ENCODE results near the gene SERPINE3. TPM values are rescaled to one million over a fixed set of nuclear protein-coding genes. Genes with fewer than 3 reads are reported as not detected.

Gene SERPINE3
- total and polyA plus RNA-seq, 2 donors from 2014 or later: not detected

DNA sequence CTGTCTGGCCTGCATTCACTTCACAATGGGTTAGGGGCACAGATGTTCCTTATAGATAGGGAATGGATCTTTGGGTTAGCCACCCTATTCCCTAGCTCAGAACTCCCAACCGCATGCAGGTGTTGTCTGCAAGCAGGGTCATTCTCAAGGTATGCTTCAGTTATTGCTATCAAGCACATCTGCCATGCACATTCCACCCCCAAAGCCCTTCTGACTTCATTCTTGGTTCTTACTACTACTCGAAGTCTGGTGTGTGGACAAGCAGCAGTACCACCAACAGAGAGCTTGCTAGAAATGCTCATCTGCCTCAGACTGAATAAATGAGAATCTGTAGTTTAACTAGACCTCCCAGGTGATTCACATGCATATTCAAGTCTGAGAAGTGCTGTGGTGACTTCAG lies 31.3 kb downstream of the SERPINE3 start:
- Histone ChIP-seq H3K9ac (ENCODE audit: low read length in 3 of 3) (no peak overlapping the region), H3K27ac (ENCODE audit: low read depth in 2 of 2, low read length in 2 of 2) (no peak overlapping the region), H3K4me3 (ENCODE audit: low read length in 3 of 3) (no peak overlapping the region), H3K27me3 (ENCODE audit: control insufficient read depth, insufficient read depth, low read length) (no peaks in the 10 kb centered on the region), H3K9me3 (ENCODE audit: control insufficient read depth in 2 of 3, insufficient read depth in 1 of 3, low read length in 3 of 3) (no peaks in the 10 kb centered on the region), H3K36me3 (ENCODE audit: control insufficient read depth in 2 of 3, insufficient read depth in 3 of 3, low read length in 3 of 3) (peaks cover 12 to 38% (median 13%) of the 10 kb centered on the region in 3 donors), H3K4me1 (ENCODE audit: control insufficient read depth in 2 of 3, insufficient read depth in 2 of 3, low read depth in 1 of 3, low read length in 3 of 3) (no peaks in the 10 kb centered on the region)
- DNase-seq: no peak
- intact Hi-C loops (cut with DNase I): no loop called here
- TF ChIP-seq, protein P1, sequence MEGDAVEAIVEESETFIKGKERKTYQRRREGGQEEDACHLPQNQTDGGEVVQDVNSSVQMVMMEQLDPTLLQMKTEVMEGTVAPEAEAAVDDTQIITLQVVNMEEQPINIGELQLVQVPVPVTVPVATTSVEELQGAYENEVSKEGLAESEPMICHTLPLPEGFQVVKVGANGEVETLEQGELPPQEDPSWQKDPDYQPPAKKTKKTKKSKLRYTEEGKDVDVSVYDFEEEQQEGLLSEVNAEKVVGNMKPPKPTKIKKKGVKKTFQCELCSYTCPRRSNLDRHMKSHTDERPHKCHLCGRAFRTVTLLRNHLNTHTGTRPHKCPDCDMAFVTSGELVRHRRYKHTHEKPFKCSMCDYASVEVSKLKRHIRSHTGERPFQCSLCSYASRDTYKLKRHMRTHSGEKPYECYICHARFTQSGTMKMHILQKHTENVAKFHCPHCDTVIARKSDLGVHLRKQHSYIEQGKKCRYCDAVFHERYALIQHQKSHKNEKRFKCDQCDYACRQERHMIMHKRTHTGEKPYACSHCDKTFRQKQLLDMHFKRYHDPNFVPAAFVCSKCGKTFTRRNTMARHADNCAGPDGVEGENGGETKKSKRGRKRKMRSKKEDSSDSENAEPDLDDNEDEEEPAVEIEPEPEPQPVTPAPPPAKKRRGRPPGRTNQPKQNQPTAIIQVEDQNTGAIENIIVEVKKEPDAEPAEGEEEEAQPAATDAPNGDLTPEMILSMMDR (IDR thresholded peaks at IDR 0.05; ENCODE audit: borderline replicate concordance, extremely low read depth, insufficient read depth): no peak
- FAIRE-seq: no peak

DNA sequence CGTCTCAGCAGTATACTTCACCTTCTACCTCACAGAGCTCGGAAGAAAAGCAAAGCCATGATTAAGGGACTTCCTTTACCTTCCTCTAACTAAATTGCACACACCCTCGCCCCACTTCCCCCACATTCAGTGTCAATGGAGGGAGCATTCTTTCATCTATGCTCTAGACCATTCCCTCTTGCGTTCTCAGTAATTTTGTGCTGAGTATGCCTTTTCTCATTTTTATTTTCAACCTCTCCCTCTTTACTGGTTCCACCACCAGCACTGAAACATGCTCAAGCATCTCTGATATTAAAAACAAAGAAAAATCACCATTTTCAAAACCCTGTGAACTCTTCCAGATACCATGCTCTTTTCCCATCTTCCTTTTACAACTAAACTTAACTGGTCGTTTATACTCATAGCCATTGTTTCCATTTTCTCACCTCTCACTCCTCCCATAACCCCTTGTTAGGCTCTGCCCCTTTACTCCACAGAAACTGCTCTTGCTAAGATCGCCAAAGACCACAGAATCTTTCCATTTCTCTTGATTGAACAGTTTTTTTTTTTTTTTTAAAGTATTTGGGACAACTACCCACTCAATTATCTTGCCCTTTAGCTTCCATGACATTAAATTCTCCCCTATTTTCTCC lies 32.4 kb downstream of the SERPINE3 start:
- TF ChIP-seq, protein P1 (IDR thresholded peaks at IDR 0.05; ENCODE audit: borderline replicate concordance, extremely low read depth, insufficient read depth): no peak
- DNase-seq (no peak), FAIRE-seq (no peak)
- Histone ChIP-seq H3K9me3 (ENCODE audit: control insufficient read depth in 2 of 3, insufficient read depth in 1 of 3, low read length in 3 of 3) (no peaks in the 10 kb centered on the region), H3K4me1 (ENCODE audit: control insufficient read depth in 2 of 3, insufficient read depth in 2 of 3, low read depth in 1 of 3, low read length in 3 of 3) (no peaks in the 10 kb centered on the region), H3K4me3 (ENCODE audit: low read length in 3 of 3) (no peak overlapping the region), H3K27ac (ENCODE audit: low read depth in 2 of 2, low read length in 2 of 2) (no peak overlapping the region), H3K9ac (ENCODE audit: low read length in 3 of 3) (no peak overlapping the region), H3K36me3 (ENCODE audit: control insufficient read depth in 2 of 3, insufficient read depth in 3 of 3, low read length in 3 of 3) (peaks cover 11 to 41% (median 12%) of the 10 kb centered on the region in 3 donors), H3K27me3 (ENCODE audit: control insufficient read depth, insufficient read depth, low read length) (no peaks in the 10 kb centered on the region)
- intact Hi-C loops (cut with DNase I): no loop called here

DNA sequence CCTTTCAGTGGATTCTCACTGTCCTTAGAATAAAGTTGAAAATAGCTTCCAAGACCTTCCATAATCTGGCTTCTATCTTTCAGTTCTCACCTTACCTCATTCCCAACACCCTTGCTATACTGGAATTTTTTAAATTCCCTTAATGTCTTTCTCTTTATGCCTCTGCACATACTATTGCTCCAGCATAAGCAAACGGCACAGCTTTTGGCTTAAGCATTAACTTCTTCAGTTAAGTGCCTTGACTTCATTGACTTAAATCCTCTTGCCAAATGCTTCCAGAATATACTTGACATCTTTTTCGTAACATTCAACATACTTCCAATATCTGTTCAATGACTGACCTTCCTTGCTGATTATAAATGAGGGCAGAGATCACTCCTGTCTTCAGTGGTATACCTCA lies 34.0 kb downstream of the SERPINE3 start:
- peak in 2 of 5 donors; percentile 30 to 47 for DNase-seq
- H3K9ac ChIP-seq (ENCODE audit: low read length in 3 of 3): no peak overlapping the region
- no peak for FAIRE-seq
- no peak overlapping the region for H3K27ac ChIP-seq (ENCODE audit: low read depth in 2 of 2, low read length in 2 of 2)
- intact Hi-C loops (cut with DNase I): no loop called here
- H3K4me1 ChIP-seq (ENCODE audit: control insufficient read depth in 2 of 3, insufficient read depth in 2 of 3, low read depth in 1 of 3, low read length in 3 of 3): no peaks in the 10 kb centered on the region
- H3K36me3 ChIP-seq (ENCODE audit: control insufficient read depth in 2 of 3, insufficient read depth in 3 of 3, low read length in 3 of 3): peaks cover 10 to 47% (median 17%) of the 10 kb centered on the region in 3 donors
- no peaks in the 10 kb centered on the region for H3K9me3 ChIP-seq (ENCODE audit: control insufficient read depth in 2 of 3, insufficient read depth in 1 of 3, low read length in 3 of 3)
- TF ChIP-seq, protein P1 (IDR thresholded peaks at IDR 0.05; ENCODE audit: borderline replicate concordance, extremely low read depth, insufficient read depth): no peak
- no peaks in the 10 kb centered on the region for H3K27me3 ChIP-seq (ENCODE audit: control insufficient read depth, insufficient read depth, low read length)
- H3K4me3 ChIP-seq (ENCODE audit: low read length in 3 of 3): no peak overlapping the region

DNA sequence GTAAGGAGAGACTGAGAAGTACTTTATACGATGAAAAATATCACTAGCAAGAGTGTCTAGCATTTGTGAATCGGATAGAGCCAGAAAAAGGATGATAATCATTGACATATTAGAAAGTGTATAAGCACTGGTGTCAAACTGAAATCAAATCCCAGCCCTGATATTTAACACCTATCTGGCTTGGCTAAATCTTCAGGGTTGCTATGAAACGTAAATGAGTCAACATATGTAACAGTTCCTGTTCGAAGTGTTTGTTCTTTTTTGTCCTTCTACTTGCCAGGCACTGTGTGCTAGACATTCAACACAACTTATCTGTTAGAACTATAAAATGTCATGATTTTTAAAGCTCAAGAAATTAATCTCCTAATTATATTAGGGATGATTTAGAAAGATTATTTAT lies 40.8 kb downstream of the SERPINE3 start:
- no peak overlapping the region for H3K9ac ChIP-seq (ENCODE audit: low read length in 3 of 3)
- H3K4me3 ChIP-seq (ENCODE audit: low read length in 3 of 3): no peak overlapping the region
- TF ChIP-seq, protein P1 (IDR thresholded peaks at IDR 0.05; ENCODE audit: borderline replicate concordance, extremely low read depth, insufficient read depth): no peak
- no peaks in the 10 kb centered on the region for H3K27me3 ChIP-seq (ENCODE audit: control insufficient read depth, insufficient read depth, low read length)
- no peaks in the 10 kb centered on the region for H3K9me3 ChIP-seq (ENCODE audit: control insufficient read depth in 2 of 3, insufficient read depth in 1 of 3, low read length in 3 of 3)
- DNase-seq (peak in 1 of 5 donors; percentile 8), FAIRE-seq (no peak)
- peaks cover 0 to 30% (median 13%) of the 10 kb centered on the region in 3 donors for H3K36me3 ChIP-seq (ENCODE audit: control insufficient read depth in 2 of 3, insufficient read depth in 3 of 3, low read length in 3 of 3)
- intact Hi-C loops (cut with DNase I): no loop called here
- H3K27ac ChIP-seq (ENCODE audit: low read depth in 2 of 2, low read length in 2 of 2): no peak overlapping the region
- H3K4me1 ChIP-seq (ENCODE audit: control insufficient read depth in 2 of 3, insufficient read depth in 2 of 3, low read depth in 1 of 3, low read length in 3 of 3): no peaks in the 10 kb centered on the region
